ENCODE data around the gene PDGFRB.
"Not testable (repeated sequence)": the region's sequence is repeated elsewhere in the genome, so short reads cannot be mapped to it uniquely, and the experiment has no call there.

Gene PDGFRB

GRCh38 chr5:150112201-150113046 lies 43.2 kb downstream of the PDGFRB start:
- no peak for DNase-seq

- no peak for DNase-seq
These were observed 44.5 kb downstream of the PDGFRB start for GRCh38 chr5:150111122-150111521.

- DNase-seq = no peak
These were observed 45.7 kb downstream of the PDGFRB start for GRCh38 chr5:150109921-150110320.

GRCh38 chr5:150108711-150109514 lies 46.7 kb downstream of the PDGFRB start:
- DNase-seq = no peak

- DNase-seq = no peak
These were observed 47.7 kb downstream of the PDGFRB start for GRCh38 chr5:150107909-150108447.

GRCh38 chr5:150106674-150107426 lies 48.8 kb downstream of the PDGFRB start:
- DNase-seq = peak; percentile 94

GRCh38 chr5:150105928-150106615 lies 49.6 kb downstream of the PDGFRB start:
- no peak for DNase-seq

GRCh38 chr5:150104550-150104870 lies 51.1 kb downstream of the PDGFRB start:
- DNase-seq = no peak

GRCh38 chr5:150103678-150104549 lies 51.7 kb downstream of the PDGFRB start:
- no peak for DNase-seq

- no peak for DNase-seq
These were observed 54.6 kb downstream of the PDGFRB start for GRCh38 chr5:150101023-150101422.

- no peak for DNase-seq
These were observed 58.5 kb downstream of the PDGFRB start for GRCh38 chr5:150097152-150097551.

GRCh38 chr5:150092159-150092787 lies 63.4 kb downstream of the PDGFRB start:
- DNase-seq = no peak

GRCh38 chr5:150085950-150086715 lies 69.5 kb downstream of the PDGFRB start, which contains the start of gene CSF1R:
TSS of gene CSF1R (minus strand) at chr5:150086554. CDS start at chr5:150086427, 127 bp downstream.
- no peak for DNase-seq

GRCh38 chr5:150085191-150085912 lies 70.3 kb downstream of the PDGFRB start:
- no peak for DNase-seq

GRCh38 chr5:150084754-150085153 lies 70.9 kb downstream of the PDGFRB start:
- not testable (repeated sequence) for DNase-seq

- DNase-seq = no peak
These were observed 72.8 kb downstream of the PDGFRB start for GRCh38 chr5:150082889-150083288.

- no peak for DNase-seq
These were observed 73.3 kb downstream of the PDGFRB start for GRCh38 chr5:150082374-150082773.

- no peak for DNase-seq
These were observed 73.9 kb downstream of the PDGFRB start for GRCh38 chr5:150081541-150082283.

Measured in SHP77 treated with DMSO at 0.1 percent for 48 hours (cell line).